KOPT-K1 (cell line): ENCODE results near the gene TBCCD1.
"Not testable (repeated sequence)": the region's sequence is repeated elsewhere in the genome, so short reads cannot be mapped to it uniquely, and the experiment has no call there.

ENCODE experiments used
- H3K27ac ChIP-seq: fragments of 200-600 bp; sonication (generic); 2 replicates; pipeline ENCODE4 v1.5.1; 2016; ENCODE audit warnings: antibody characterized with exemption, mild to moderate bottlenecking, low read depth, low read length; ENCODE audit not compliant: poor library complexity, severe bottlenecking
- H3K36me3 ChIP-seq: fragments of 200-600 bp; sonication (generic); 2 replicates; pipeline ENCODE4 v1.5.1; 2017; ENCODE audit warnings: antibody characterized with exemption, mild to moderate bottlenecking, low read length, moderate library complexity; ENCODE audit not compliant: insufficient read depth
- H3K9me3 ChIP-seq: fragments of 200-600 bp; sonication (generic); 2 replicates; pipeline ENCODE4 v1.5.1; 2017; ENCODE audit warnings: antibody characterized with exemption, low read length, mild to moderate bottlenecking; ENCODE audit not compliant: insufficient read depth, poor library complexity, severe bottlenecking

Gene TBCCD1

GRCh38 chr3:186586245-186586644 lies 19.1 kb upstream of the TBCCD1 start:
- H3K36me3 ChIP-seq = peaks cover 52% of the 10 kb centered on the region
- not testable (repeated sequence) for H3K27ac ChIP-seq, H3K9me3 ChIP-seq

DNA sequence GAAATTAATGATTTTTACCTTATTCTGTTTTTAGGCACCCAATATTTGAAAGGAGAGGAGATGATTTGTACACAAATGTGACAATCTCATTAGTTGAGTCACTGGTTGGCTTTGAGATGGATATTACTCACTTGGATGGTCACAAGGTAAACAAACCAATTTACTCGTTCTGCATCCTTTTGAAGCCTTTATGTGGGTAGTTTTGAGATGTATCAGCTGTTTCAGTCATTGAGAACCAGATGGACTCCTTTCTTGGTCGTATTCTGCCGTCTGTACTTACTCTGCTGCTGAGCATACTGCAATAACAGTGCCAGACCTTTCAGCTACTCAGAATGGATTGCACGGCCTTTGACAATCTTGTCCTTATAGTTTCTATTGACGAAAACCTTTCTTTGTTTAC lies 16.7 kb upstream of the TBCCD1 start:
- Histone ChIP-seq H3K9me3 (no peaks in the 10 kb centered on the region), H3K27ac (no peak overlapping the region), H3K36me3 (peaks cover 76% of the 10 kb centered on the region)

GRCh38 chr3:186582541-186582940 lies 15.4 kb upstream of the TBCCD1 start:
- no peak overlapping the region for H3K27ac ChIP-seq
- H3K36me3 ChIP-seq = peaks cover 88% of the 10 kb centered on the region
- H3K9me3 ChIP-seq = no peaks in the 10 kb centered on the region

GRCh38 chr3:186580785-186581184 lies 13.6 kb upstream of the TBCCD1 start:
- no peak overlapping the region for H3K27ac ChIP-seq
- H3K9me3 ChIP-seq = no peaks in the 10 kb centered on the region
- peaks cover 99% of the 10 kb centered on the region for H3K36me3 ChIP-seq

- H3K27ac ChIP-seq = no peak overlapping the region
- H3K9me3 ChIP-seq = no peaks in the 10 kb centered on the region
- peaks cover 99% of the 10 kb centered on the region for H3K36me3 ChIP-seq
Measured at GRCh38 chr3:186577521-186577920, 10.4 kb upstream of the TBCCD1 start.

DNA sequence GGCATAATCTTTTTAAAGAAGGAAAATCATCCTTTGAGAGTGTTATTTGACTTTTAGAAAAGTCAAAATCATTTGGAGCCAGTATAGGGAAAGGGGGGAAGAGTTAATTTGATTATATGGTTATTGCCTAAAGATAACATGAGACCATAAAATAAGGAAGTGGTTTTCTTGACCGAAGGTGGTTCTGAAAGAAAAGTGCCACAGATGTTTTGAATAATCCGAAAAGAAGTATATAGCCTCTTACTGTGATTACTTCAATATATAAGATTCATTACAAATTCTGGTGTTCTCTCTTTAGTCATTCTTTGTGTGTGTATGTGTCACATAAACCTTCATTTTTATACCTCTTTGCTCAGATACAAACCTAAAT lies 4.5 kb upstream of the TBCCD1 start:
- peak overlapping the region; percentile 68 for H3K27ac ChIP-seq
- peaks cover 48% of the 10 kb centered on the region for H3K36me3 ChIP-seq
- H3K9me3 ChIP-seq = no peaks in the 10 kb centered on the region

DNA sequence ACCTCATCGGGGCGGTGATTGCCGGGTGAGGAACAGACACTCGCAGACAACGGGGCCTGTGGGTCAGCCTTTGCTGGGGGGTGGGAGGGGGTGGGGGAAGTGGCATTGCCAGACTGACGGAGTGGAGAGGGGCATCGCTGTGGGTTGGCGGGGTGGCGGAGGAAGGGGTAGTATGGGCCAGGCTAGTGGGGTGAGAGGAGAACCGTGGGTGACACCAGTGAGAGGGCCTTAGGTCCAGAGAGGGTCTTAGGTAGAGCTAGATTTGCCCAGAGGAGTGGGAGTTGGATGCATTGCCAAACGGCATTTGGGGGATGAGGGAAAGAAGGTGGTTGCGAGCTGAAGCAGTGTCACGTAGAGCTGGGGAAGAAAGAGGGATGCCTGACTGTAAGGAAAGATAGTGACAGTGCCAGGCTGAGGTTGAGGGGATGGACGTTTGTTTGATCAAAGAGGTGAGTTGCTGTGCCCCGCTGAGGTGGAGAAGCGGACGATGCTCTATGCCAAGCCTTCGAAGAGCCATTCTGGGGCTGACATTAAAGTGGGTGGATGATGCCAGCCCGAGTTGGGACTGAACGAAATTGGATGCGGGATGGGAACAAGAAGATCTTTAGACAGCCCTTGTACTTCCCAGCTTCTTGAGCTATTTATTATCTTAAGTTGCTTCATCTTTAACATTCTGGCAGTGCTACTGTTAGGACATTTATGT lies 4.0 kb upstream of the TBCCD1 start:
- no peaks in the 10 kb centered on the region for H3K9me3 ChIP-seq
- H3K36me3 ChIP-seq = peaks cover 43% of the 10 kb centered on the region
- H3K27ac ChIP-seq = peak overlapping the region; percentile 68

GRCh38 chr3:186570096-186570940 lies 3.2 kb upstream of the TBCCD1 start, which contains the start of gene DNAJB11:
Gene DNAJB11 (plus strand): TSS chr3:186570720. CDS start chr3:186570898, 178 bp downstream.
- no peaks in the 10 kb centered on the region for H3K9me3 ChIP-seq
- H3K36me3 ChIP-seq = peaks cover 35% of the 10 kb centered on the region
- H3K27ac ChIP-seq = peak within 1 kb of the TSS; percentile 76

DNA sequence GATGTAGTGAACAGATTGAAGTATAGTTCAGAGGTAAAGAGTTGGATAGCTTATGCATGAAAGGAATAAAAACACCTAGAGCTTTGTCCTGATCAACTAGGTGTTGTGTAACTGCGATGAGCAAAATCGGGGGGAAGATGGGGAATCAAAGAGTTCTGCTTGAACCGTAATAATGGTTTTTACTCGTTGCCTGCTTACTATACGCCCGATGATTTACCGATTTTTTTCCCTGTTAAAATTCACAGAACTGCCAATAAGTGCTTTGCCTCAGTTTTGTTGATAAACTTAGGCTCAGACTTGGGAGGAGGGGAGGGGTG lies 2.6 kb upstream of the TBCCD1 start:
- peaks cover 29% of the 10 kb centered on the region for H3K36me3 ChIP-seq
- H3K27ac ChIP-seq = peak overlapping the region; percentile 76

GRCh38 chr3:186569361-186569760 lies 2.2 kb upstream of the TBCCD1 start:
- not testable (repeated sequence) for H3K9me3 ChIP-seq
- Histone ChIP-seq H3K27ac (peak overlapping the region; percentile 76), H3K36me3 (peaks cover 25% of the 10 kb centered on the region)

More for the DNA sequence above, 2.6 kb upstream of the TBCCD1 start:
- no peaks in the 10 kb centered on the region for H3K9me3 ChIP-seq

- Histone ChIP-seq H3K36me3 (peaks cover 19% of the 10 kb centered on the region), H3K27ac (peak overlapping the region; percentile 85), H3K9me3 (no peaks in the 10 kb centered on the region)
Measured at GRCh38 chr3:186566772-186567071, 417 bp downstream of the TBCCD1 start.

DNA sequence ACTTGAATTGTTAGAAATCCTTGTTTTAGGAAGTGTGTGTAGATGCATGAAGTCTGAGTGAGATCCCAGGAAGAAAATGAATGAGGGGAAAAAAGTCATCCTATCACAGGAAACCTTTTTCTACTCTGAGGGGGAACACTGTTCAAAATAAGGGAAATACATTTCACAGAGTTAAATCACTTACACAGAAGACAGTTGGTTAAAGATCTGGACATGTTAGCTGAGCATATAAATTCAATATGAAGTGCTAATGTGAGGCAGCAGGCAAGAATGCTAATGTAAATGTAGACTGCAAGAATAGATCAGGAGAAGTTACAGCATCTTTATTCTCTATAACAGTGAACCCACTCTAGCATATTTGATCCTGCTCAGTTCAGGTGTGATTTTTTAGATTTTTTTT lies 2.6 kb downstream of the TBCCD1 start:
- Histone ChIP-seq H3K9me3 (no peaks in the 10 kb centered on the region), H3K27ac (no peak overlapping the region), H3K36me3 (peaks cover 31% of the 10 kb centered on the region)

DNA sequence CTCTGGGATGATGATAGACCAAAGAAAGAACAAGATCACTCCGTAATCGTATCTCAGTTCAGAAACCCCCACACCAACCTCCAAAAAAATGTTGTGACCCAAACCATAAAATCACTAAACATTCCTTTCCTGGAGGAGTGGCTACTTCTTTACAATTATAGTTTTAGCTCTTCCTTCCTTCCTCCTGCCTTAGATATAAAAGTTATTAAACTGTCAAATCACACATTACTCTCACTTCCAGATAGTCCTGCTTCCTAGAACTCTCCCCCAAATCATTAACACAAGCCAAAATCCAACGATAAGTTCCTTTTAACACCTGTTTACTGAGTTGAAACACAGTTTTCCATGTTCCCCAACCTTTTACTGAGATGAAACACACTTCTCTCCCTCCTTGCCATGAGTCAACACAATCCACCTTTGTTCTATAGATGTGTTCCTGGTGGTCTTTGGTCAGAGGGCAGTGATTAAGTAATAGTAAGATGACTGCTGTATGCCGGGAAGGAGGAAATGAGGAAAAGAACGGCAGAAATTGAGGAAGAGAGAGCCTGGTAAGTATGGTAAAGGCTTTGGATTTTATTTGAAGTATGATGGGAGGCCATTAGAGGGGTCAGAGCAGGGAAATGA lies 14.6 kb downstream of the TBCCD1 start:
- Histone ChIP-seq H3K36me3 (peaks cover 80% of the 10 kb centered on the region), H3K27ac (no peak overlapping the region), H3K9me3 (no peaks in the 10 kb centered on the region)

GRCh38 chr3:186551387-186551786 lies 15.8 kb downstream of the TBCCD1 start:
- Histone ChIP-seq H3K27ac (no peak overlapping the region), H3K9me3 (no peaks in the 10 kb centered on the region), H3K36me3 (peaks cover 77% of the 10 kb centered on the region)

DNA sequence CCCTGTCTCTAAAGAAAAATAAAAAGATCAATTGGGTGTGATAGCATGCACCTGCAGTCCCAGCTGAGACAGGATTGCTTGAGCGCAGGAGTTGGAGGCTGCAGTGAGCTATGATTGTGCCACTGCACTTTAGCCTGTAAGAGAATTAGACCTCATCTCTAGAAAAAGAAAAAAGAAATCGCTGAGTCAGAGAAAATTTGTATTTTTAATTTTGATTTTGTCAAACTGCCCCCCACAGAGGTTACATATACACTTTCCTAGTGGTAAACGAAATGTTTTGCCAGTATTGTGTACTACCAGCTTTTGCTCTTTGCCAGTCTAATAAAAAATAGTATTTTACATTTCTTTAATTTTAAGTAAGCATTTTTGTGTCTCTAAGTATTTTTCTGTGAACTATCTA lies 17.6 kb downstream of the TBCCD1 start:
- no peaks in the 10 kb centered on the region for H3K9me3 ChIP-seq
- H3K36me3 ChIP-seq = peaks cover 67% of the 10 kb centered on the region
- H3K27ac ChIP-seq = peak overlapping the region; percentile 55
